ENCODE data around the gene CEP112.
"Not testable (repeated sequence)": the region's sequence is repeated elsewhere in the genome, so short reads cannot be mapped to it uniquely, and the experiment has no call there.

Gene CEP112

DNA sequence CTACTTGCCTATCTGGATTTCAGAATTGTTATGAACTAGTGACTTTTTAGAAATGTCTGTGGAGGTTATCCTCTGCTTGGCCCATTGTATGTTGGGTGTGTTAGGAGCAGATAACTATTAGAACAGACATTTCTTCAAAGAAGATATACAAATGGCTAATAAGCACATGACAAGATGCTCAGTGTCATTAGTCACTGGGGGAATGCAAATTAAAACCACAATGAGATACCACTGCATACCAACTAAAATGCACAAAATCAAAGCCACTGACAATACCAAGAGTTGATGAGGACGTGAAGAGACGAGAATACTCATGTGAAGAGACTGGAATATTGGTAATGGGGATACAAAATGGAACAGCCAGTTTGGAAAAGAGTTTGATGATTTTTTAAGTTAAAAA is 39.2 kb downstream of the CEP112 start:
- no peak for DNase-seq (ENCODE audit: low read depth)

DNA sequence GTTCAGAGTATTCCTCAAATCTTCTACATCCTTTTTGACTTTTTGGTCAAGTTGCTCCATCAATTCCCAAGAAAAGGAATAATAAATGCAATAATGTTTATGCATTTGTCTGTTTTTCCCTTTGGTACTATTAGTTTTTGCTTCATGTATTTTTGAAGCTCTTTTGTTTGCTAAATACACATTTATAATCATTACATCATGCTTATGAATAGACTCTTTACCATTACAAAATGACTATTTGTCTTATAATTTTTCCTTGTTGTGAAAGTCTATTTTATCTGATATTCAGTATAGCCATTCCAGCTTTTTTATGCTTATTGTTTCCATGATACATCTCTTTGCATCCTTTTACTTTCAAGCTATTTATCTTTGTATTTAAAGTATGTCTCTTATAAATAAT is 41.2 kb downstream of the CEP112 start:
- DNase-seq (ENCODE audit: low read depth), result no peak

DNA sequence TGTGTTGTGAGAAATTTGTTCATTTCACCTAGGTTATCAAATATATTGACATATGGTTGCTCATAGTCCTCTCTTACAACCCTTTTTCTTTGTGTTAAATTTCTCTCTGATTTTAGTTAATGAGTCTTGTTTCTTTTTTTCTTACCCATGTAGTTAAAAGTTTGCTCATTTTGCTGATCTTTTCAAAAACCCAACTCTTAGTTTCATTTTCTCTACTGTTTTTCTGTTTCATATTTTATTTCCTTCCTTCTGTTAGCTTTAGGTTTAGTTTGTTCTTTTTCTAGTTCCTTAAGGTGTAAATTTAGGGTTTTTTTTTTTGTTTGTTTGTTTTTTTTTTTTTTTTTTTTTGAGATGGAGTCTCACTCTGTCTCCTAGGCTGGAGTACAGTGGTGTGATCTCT is 42.4 kb downstream of the CEP112 start:
- no peak for DNase-seq (ENCODE audit: low read depth)

- no peak for DNase-seq (ENCODE audit: low read depth)
Observed at GRCh38 chr17:66146394-66146793, 45.5 kb downstream of the CEP112 start.

- no peak for DNase-seq (ENCODE audit: low read depth)
Observed at GRCh38 chr17:66143657-66144282, 48.2 kb downstream of the CEP112 start.

GRCh38 chr17:66142428-66142827 is 49.5 kb downstream of the CEP112 start:
- no peak for DNase-seq (ENCODE audit: low read depth)

DNA sequence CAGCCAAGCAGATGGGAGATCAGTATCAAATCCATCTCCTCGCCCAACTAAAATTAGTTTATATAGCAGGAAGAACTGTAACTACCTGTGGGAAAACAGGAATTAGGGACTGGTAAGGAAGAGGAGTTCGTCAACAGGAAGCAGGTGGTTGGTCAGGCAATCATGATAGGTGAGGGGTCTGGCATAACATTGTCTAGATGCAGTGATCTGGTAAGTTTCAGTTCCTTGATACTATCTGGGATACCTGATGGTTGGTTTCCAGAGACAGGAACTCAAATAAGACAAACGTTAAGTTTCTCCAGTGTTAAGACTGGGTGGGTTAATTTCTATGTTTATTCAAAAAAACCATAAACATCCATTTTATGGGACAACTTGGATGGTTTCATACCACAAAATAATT is 53.8 kb downstream of the CEP112 start:
- DNase-seq (ENCODE audit: low read depth), result no peak

DNA sequence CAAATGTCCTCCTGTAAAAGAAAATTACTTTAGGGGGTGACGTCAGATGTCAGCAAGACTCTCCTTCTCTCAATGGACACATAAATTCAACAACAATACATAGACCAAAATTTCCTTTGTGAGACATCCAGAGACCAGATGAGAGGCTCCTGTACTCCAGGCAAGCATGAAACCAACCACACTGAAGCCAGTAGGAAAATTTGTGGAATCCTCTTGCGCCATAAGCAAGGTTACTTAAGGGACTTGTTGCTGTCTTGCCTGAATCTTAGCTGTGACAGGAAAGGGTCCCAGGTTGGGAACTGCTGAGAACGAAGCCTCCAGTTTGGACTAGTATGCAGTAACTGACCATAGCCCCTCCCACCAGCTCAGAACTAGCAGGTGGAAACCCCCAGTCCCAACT is 56.0 kb downstream of the CEP112 start:
- no peak for DNase-seq (ENCODE audit: low read depth)

- DNase-seq (ENCODE audit: low read depth), result no peak
Observed at GRCh38 chr17:66135219-66135618, 56.7 kb downstream of the CEP112 start.

DNA sequence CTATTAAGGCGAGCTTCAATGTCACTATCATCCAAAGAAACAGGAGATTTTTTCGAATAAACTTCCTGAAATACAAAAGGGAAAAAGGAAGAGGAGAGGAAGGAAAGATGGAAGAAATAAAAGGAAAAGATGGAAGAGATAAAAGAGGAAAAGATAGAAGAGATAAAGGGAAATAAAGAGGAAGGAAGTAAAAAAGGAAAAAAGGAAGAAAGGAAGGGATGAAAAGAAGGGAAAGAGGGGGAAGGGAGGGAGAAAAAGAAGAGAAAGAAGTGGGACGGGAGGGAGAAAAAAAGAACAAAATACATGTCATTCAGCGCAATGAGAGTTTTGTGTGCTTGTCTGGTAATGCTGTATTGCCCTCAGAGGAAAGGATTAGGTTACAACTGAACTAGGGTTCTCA is 62.2 kb downstream of the CEP112 start:
- no peak for DNase-seq (ENCODE audit: low read depth)

- DNase-seq (ENCODE audit: low read depth), result no peak
Observed at GRCh38 chr17:66126231-66126630, 65.7 kb downstream of the CEP112 start.

GRCh38 chr17:66123163-66123562 is 68.8 kb downstream of the CEP112 start:
- DNase-seq (ENCODE audit: low read depth), result no peak

DNA sequence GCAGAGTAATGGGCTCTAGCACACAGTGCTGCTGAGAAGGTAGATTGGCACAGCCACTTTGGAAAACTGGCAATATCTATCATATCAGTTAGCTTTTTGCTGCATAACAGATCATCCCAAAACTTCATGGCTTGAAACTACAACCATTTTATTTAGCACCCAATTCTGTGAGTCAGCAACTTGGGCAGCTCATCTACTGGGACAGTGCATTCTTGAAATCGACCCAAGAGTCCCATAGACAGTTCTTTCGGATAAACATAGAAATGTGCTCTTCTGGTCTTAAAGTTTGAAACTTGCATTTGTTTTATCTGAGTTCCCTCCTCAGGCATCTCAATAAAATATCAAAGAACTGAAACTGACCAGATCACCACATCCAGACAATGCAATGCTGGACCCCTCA is 76.7 kb downstream of the CEP112 start:
- DNase-seq (ENCODE audit: low read depth), result no peak

- no peak for DNase-seq (ENCODE audit: low read depth)
Observed at GRCh38 chr17:66114609-66115008, 77.3 kb downstream of the CEP112 start.

DNA sequence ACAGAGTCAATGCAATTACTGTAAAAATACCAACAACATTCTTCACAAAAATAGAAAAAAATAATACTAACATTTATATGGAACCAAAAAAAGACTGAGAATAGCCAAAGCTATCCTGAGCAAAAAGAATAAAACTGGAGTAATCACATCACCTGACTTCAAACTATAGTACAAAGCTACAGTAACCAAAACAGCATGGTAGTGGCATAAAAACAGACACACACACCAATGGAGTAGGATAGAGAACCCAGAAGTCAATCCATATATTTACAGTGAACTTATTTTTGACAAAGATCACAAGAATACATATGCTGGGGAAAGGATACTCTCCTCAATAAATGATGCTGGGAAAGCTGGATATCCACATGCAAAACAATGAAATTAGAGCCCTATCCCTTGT is 84.2 kb downstream of the CEP112 start:
- DNase-seq (ENCODE audit: low read depth), result no peak

DNA sequence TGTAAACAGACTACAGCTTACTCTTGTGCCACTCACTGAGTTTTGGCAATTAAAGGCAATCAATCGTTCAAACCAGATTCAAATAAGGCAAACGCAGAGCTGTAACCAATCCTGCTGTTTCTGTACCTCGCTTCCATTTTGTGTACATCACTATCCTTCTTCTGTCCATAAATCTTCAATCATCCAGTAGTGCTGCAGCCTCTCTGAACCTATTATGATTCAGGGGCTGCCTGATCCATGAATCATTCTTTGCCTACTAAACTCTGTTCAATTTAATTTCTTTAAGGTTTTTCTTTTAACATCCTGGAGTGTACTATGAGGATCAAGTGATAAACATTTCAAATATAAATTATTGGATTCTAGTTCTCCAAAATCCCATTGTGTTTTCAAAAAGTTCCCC is 93.9 kb downstream of the CEP112 start:
- DNase-seq (ENCODE audit: low read depth), result no peak

DNA sequence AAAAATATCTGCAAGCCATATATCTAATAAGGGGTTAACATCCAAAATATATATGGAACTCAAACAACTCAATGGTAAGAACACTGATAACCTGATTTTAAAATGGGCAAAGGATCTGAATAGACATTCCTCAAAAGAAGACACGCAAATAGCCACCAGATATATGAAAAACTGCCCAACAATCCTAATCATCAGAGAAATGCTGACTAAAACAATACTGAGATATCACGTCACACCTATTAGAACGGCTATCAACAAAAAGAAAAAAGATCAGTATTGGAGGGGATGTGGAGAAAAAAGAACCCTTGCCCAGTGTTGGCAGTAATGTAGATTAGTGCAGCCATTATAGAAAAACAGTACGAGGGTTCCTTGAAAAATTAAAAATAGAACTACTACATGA is 97.2 kb downstream of the CEP112 start:
- DNase-seq (ENCODE audit: low read depth), result no peak

DNA sequence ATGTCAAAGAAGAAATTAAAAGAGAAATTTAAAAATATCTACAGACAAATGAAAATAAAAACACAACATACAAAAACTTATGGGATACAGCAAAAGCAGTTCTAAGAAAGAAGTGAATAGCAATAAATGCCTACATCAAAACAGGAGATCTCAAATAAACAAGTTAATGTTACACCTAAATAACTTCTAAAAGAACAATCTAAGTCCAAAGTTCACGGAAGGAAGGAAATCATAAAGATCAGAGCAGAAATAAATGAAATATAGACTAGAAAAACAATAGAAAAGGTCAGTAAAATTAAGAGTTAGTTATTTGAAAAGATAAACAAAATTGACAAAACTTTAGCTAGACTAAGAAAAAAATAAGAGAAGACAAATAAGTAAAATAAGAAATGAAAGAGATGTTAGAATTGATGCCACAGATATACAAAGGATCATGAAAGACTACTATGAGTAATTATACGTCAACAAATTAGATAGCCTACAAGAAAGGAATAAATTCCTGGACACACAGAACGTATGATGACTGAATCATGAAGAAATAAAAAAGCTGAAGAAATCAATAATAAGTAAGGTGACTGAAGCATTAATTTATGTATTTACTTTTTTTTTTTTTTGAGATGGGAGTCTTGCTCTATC is 100.4 kb downstream of the CEP112 start:
- DNase-seq (ENCODE audit: low read depth), result no peak

- no peak for DNase-seq (ENCODE audit: low read depth)
Observed at GRCh38 chr17:66089764-66090163, 102.2 kb downstream of the CEP112 start.

DNA sequence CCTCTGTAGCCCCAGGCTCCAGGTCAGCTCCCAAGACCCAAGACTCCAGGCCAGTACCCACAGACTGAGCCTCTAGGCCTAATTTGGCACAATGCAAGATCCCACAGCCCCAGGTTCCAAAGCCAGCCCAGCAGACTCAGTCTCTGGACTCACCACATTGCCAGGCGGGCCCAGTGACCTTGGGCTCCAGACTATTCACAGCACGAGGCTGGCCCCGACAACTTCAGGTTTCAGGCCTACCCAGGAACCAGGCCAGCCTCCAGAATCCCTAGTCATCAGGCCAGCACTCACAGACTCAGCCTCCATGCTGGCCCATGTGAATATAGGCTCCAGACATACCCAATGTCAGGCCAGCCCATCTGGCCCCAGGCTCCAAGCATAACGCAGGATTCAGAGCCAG is 103.8 kb downstream of the CEP112 start:
- DNase-seq (ENCODE audit: low read depth), result no peak

DNA sequence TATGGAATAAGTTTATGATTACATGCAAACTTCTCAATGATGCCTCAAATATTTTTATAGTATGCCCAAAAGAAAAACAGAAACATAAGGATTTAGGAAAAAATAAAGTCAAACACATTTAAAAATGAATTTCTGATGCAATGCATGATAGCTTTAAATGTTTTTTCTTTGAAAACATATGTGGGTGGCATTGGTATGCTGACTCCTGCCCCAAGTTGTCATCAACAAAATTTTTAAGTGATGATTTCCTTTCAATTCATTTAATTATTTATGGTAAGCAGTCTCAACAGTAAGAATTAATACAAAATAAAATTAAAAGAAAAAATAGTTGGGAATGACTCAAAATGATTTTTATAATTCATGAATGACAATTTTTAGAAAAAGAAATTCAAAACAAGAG is 104.9 kb downstream of the CEP112 start:
- DNase-seq (ENCODE audit: low read depth), result no peak

DNA sequence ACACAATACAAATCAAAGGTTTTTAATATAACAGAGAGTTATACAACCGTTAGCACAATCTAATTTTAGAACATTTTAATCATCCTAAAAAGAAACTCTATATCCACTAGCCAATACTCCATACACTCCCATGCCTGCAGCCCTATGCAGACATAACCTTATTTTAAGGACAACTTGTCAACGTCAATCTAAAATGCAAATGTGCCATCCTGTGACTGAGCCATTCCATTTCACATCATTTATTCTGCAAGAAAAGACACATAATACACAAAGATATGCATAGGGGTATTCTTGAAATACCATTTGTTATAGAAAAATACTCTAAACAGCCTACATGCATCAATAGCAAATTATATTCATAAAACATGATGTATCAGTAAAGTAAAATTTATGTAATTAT is 106.7 kb downstream of the CEP112 start:
- no peak for DNase-seq (ENCODE audit: low read depth)

DNA sequence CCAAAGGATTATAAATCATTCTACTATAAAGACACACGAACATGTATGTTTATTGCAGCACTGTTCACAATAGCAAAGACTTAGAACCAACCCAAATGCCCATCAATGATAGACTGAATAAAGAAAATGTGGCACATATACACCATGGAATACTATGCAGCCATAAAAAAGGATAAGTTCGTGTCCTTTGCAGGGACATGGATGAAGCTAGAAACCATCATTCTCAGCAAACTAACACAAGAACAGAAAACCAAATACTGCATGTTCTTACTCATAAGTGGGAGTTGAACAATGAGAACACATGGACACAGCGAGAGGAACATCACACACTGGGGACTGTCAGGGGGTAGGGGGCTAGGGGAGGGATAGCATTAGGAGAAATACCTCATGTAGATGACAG is 111.3 kb downstream of the CEP112 start:
- not testable (repeated sequence) for DNase-seq (ENCODE audit: low read depth)

GRCh38 chr17:66076546-66077190 is 115.3 kb downstream of the CEP112 start:
- no peak for DNase-seq (ENCODE audit: low read depth)
